Calu3 (cell line): Measurements from ENCODE around the gene CPEB3. TPM values are rescaled to one million over a fixed set of nuclear protein-coding genes. Genes with fewer than 3 reads are reported as not detected.
"Not testable (repeated sequence)": the region's sequence is repeated elsewhere in the genome, so short reads cannot be mapped to it uniquely, and the experiment has no call there.

Experiments
- Bru-seq: library from RNA; stranded (reverse); fragments of 400-500 nt; gene quantifications from one replicate; lab custom pipeline; 2021; lab: Mats Ljungman, UMichigan
- BruChase-seq, 2 experiments: library from RNA; stranded (reverse); fragments of 400-500 nt; gene quantifications; one replicate each; lab custom pipeline; 2021; lab: Mats Ljungman, UMichigan
- BruUV-seq: library from RNA; stranded (reverse); fragments of 400-500 nt; replicated peaks from 2 replicates; lab custom pipeline; 2021; lab: Mats Ljungman, UMichigan
- CTCF ChIA-PET: fragments of 300-600 bp; sonication (Branson Sonifier 250); formaldehyde crosslinking; loops from one replicate; lab custom pipeline; 2022; ENCODE audit warnings: antibody characterized with exemption; lab: Charles Lee
- DNase-seq: peaks from one replicate; pipeline ENCODE4 v3.0.0; 2022
- H3K27ac Mint-ChIP-seq: one replicate; pipeline ENCODE4 v1.8.0; 2022; ENCODE audit warnings: mixed read lengths; ENCODE audit not compliant: unreplicated experiment
- H3K27me3 Mint-ChIP-seq: one replicate; pipeline ENCODE4 v1.8.0; 2022; ENCODE audit warnings: mixed read lengths; ENCODE audit not compliant: unreplicated experiment
- H3K36me3 Mint-ChIP-seq: one replicate; pipeline ENCODE4 v1.8.0; 2022; ENCODE audit warnings: mild to moderate bottlenecking, moderate library complexity, mixed read lengths; ENCODE audit not compliant: insufficient read depth, unreplicated experiment
- H3K4me1 Mint-ChIP-seq: one replicate; pipeline ENCODE4 v1.8.0; 2022; ENCODE audit warnings: mild to moderate bottlenecking, low read depth, mixed read lengths; ENCODE audit not compliant: unreplicated experiment
- H3K4me3 Mint-ChIP-seq: one replicate; pipeline ENCODE4 v1.8.0; 2022; ENCODE audit warnings: mild to moderate bottlenecking, low read depth, moderate library complexity, mixed read lengths; ENCODE audit not compliant: unreplicated experiment
- H3K9me3 Mint-ChIP-seq: one replicate; pipeline ENCODE4 v1.8.0; 2022; ENCODE audit warnings: low read depth, mixed read lengths; ENCODE audit not compliant: unreplicated experiment
- CTCF ChIP-seq: fragments of 200-600 bp; IDR thresholded peaks from one replicate; pipeline ENCODE4 v1.8.0; 2022; ENCODE audit warnings: antibody characterized with exemption; ENCODE audit not compliant: unreplicated experiment
- intact Hi-C: fragments of 100-400 bp; cut with micrococcal nuclease; formaldehyde crosslinking; loops from one replicate; pipeline ENCODE4 v1.10.0; 2022; ENCODE audit not compliant: unreplicated experiment
- long read RNA-seq: library from polyadenylated mRNA; stranded (forward); transcript quantifications from one replicate; pipeline ENCODE4 v2.0.0, GENCODE V29; 2022
- total RNA-seq: library from RNA; stranded (reverse); gene quantifications from 2 replicates; pipeline ENCODE4 v1.2.3, GENCODE V29; 2022

Gene CPEB3
- total RNA-seq: 2.8 and 3.6 TPM in 2 replicates
- Bru-seq, nascent RNA: percentile 64 among the genes with signal in this experiment
- percentile 48 among the genes with signal in this experiment for BruChase-seq, experiment 1, labeled RNA remaining after a 6-hour chase
- BruChase-seq, experiment 2, labeled RNA remaining after a 2-hour chase: percentile 47 among the genes with signal in this experiment
- long read RNA-seq, partial matches to known transcripts: 0 of 4 reads
- long read RNA-seq, other reads (novel, unspliced or antisense): 4 of 4 reads

- H3K4me3 Mint-ChIP-seq: peak within 1 kb of the TSS; percentile 77
- no peaks in the 10 kb centered on the region for H3K27me3 Mint-ChIP-seq
- BruUV-seq: no TSS peak
- TF ChIP-seq CTCF: peak; percentile 72
- H3K36me3 Mint-ChIP-seq: peaks cover 29% of the 10 kb centered on the region
- peak; percentile 92 for DNase-seq
- peak within 1 kb of the TSS; percentile 42 for H3K27ac Mint-ChIP-seq
- no peaks in the 10 kb centered on the region for H3K4me1 Mint-ChIP-seq
- H3K9me3 Mint-ChIP-seq: no peaks in the 10 kb centered on the region
- CTCF ChIA-PET: interaction anchor here (0.6 to 3.9 kb wide), 8 partner anchors 27 to 203 kb away, joined by 3 to 25 read pairs (median 3); no protein-coding TSS in a partner anchor
- intact Hi-C loops: loop anchor here (2.0 kb wide), 1 partner anchor 48 kb away; no protein-coding TSS in a partner anchor
Observed at GRCh38 chr10:92290837-92291615, at the start of gene CPEB3, which contains the start of gene MARCHF5. TSS of gene CPEB3 (minus strand) at chr10:92291078. CDS start at chr10:92240350, 50,728 bp downstream. TSS of gene MARCHF5 (plus strand) at chr10:92291167. CDS start at chr10:92291495, 328 bp downstream.

DNA sequence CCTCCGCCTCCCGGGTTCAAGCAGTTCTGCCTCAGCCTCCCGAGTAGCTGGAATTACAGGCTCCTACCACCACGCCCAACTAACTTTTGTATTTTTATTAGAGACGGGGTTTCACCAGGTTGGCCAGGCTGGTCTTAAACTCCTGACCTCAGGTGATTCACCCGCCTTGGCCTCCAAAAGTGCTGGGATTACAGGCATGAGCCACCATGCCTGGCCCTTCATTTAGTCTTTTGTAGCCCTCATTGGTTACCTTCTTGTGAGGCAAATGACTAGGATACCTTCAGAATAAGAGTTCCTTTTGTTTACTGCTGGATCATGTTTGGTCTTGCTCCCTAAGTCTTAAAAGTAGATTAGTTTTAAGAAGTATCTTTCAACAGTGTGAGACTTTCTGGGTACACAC lies 39.0 kb upstream of the CPEB3 start:
- CTCF ChIA-PET: interaction anchor here (0.6 kb wide), 1 partner anchor 105 kb away, joined by 4 read pairs; no protein-coding TSS in a partner anchor
- H3K27me3 Mint-ChIP-seq, BruUV-seq, H3K4me3 Mint-ChIP-seq, H3K9me3 Mint-ChIP-seq, intact Hi-C loops, H3K36me3 Mint-ChIP-seq: not testable (repeated sequence)
- peak overlapping the region; percentile 70 for H3K27ac Mint-ChIP-seq
- peaks cover 38% of the 10 kb centered on the region for H3K4me1 Mint-ChIP-seq
- DNase-seq: peak; percentile 46

- Mint-ChIP-seq H3K4me3 (no peak overlapping the region), H3K27ac (peak overlapping the region; percentile 70), H3K9me3 (no peaks in the 10 kb centered on the region), H3K36me3 (no peaks in the 10 kb centered on the region), H3K4me1 (peaks cover 38% of the 10 kb centered on the region), H3K27me3 (no peaks in the 10 kb centered on the region)
- CTCF ChIA-PET: no interaction called here
- no TSS peak for BruUV-seq
- no peak for TF ChIP-seq CTCF
- intact Hi-C loops: no loop called here
- peak; percentile 3 for DNase-seq
Observed at GRCh38 chr10:92328993-92329392, 38.1 kb upstream of the CPEB3 start.

- no peak for TF ChIP-seq CTCF
- CTCF ChIA-PET: interaction anchor here (0.6 kb wide), 1 partner anchor 1170 kb away, joined by 3 read pairs; no protein-coding TSS in a partner anchor
- peaks cover 38% of the 10 kb centered on the region for H3K4me1 Mint-ChIP-seq
- H3K36me3 Mint-ChIP-seq: no peaks in the 10 kb centered on the region
- no peaks in the 10 kb centered on the region for H3K9me3 Mint-ChIP-seq
- no peaks in the 10 kb centered on the region for H3K27me3 Mint-ChIP-seq
- no TSS peak for BruUV-seq
- intact Hi-C loops: no loop called here
- no peak for DNase-seq
- peak overlapping the region; percentile 10 for H3K27ac Mint-ChIP-seq
- H3K4me3 Mint-ChIP-seq: no peak overlapping the region
Observed at GRCh38 chr10:92327445-92328433, 36.9 kb upstream of the CPEB3 start.
